ENCODE measurements around the gene CIT.

The CIT gene

DNA sequence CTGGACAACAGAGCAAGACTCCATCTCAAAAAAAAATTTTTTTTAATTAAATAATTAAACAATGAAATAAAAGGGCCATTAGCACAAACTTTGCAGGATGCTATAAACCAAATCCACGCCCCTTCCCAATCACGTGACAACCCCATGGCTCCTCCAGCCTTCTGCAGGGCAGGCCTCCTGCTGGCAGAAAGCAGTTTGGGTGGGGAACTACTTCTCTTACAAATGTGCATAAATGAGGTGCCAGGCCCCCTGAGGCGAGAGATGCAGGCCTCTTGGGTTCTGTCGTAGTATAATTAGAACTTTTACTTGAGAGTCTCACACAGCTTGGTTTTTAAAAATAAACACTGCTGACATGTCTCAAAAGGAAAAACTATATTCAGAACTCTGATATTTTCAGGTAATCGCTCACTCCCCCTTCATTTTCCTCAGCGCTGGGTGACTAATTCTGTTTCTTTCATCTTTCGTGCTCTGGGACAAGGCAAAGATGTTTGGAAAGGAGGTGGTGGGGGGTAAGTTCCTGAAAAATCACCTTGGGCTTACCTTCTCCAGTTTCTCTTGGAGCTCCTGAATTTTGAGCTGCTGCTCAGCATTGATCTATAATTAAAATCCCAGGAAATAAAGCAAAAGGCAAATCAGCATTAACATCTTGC is 101.7 kb downstream of the CIT start:
- no peak overlapping the region for H3K4me3 ChIP-seq (ENCODE audit: low read depth, low read length)

DNA sequence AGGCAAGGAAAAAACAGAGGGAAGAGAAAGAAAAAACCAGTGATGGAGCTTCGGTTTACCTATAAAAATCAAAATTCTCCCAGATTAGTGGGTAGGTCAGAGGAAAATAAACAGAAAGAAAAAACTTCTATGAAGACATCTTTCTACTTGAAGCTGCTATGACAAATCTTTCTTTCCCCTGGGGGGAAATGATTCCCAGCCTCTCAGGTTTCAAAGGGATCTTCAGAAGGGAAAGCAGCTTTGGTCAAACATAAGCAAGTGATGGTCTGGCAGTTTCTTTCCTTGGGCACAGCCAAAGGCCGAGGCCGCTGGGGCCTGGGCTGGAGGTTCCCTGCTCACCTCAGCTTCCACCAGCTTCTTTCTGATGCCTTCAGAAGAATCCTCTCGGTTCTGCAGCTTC is 104.7 kb downstream of the CIT start:
- TF ChIP-seq CTCF (IDR thresholded peaks at IDR 0.05; ENCODE audit: low read depth, low read length, missing control alignments) = no peak
- no peak for DNase-seq (ENCODE audit: low read depth)
- H3K4me3 ChIP-seq (ENCODE audit: low read depth, low read length) = no peak overlapping the region

More for the DNA sequence above, 101.7 kb downstream of the CIT start:
- no peak for TF ChIP-seq CTCF (IDR thresholded peaks at IDR 0.05; ENCODE audit: low read depth, low read length, missing control alignments)
- DNase-seq (ENCODE audit: low read depth) = no peak

DNA sequence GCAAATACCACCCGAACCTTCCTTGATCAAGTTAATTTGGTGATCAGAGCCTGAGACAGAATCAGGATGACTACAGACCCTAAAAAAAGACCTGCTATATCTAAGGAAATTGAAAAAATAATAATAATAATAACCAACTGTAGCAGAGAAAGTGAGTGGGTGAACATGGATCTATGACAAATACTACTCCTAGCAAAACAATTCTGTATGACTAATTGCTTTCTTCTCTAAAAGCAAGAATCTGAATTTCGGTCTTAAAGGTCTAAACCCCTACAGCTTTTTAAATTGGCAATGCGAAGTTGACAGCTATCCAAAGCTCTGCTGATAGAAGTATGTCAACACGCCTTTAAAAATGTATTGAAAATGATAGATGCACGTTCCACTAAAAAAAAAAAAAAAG is 107.0 kb downstream of the CIT start:
- DNase-seq (ENCODE audit: low read depth) = no peak
- no peak for TF ChIP-seq CTCF (IDR thresholded peaks at IDR 0.05; ENCODE audit: low read depth, low read length, missing control alignments)
- no peak overlapping the region for H3K4me3 ChIP-seq (ENCODE audit: low read depth, low read length)

- no peak for DNase-seq (ENCODE audit: low read depth)
These were observed 114.5 kb downstream of the CIT start for GRCh38 chr12:119762619-119763018.

DNA sequence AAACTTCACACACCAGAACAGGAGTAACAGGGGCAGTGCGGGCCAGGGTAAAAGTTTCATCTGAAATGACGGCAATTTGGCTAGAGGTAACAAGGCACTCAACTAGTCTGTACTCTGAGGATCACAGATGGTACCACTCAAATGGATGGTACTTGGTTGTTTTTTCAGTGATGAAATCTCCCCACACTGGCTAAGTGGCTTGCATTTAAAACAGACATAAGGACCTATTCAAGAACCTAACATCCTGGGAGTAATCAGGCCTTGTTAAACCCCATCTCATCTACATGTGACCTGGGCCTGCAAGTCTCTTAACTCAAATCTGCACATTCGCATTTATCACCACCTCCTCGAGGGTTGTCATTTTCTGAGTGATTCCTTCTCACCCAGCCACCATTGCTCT is 118.4 kb downstream of the CIT start:
- TF ChIP-seq CTCF (IDR thresholded peaks at IDR 0.05; ENCODE audit: low read depth, low read length, missing control alignments) = no peak
- H3K4me3 ChIP-seq (ENCODE audit: low read depth, low read length) = no peak overlapping the region
- DNase-seq (ENCODE audit: low read depth) = no peak

More at GRCh38 chr12:119762619-119763018, 114.5 kb downstream of the CIT start:
- no peak overlapping the region for H3K4me3 ChIP-seq (ENCODE audit: low read depth, low read length)
- no peak for TF ChIP-seq CTCF (IDR thresholded peaks at IDR 0.05; ENCODE audit: low read depth, low read length, missing control alignments)

- DNase-seq (ENCODE audit: low read depth) = no peak
- no peak overlapping the region for H3K4me3 ChIP-seq (ENCODE audit: low read depth, low read length)
- no peak for TF ChIP-seq CTCF (IDR thresholded peaks at IDR 0.05; ENCODE audit: low read depth, low read length, missing control alignments)
These were observed 118.9 kb downstream of the CIT start for GRCh38 chr12:119758234-119758633.

DNA sequence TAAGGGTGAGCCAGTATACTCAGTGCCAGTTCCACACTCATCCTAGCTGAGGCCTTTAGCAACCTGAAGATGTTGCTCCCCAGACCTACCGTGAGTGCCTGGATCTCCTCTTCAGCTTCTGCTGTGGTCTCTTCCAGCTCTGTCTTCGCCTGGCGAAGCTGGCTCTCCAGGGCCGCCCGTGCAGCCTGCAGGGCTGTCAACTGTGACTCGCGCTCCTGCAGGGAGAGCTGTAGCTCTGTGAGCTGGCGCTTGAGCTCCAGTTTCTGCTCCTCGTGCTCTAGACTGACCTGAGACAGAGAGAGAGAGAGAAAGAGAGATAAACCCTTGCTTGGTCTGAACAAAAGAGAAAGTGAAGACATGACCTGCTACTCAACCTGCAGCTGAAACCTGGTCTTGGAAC is 125.2 kb downstream of the CIT start:
- no peak for DNase-seq (ENCODE audit: low read depth)
- no peak for TF ChIP-seq CTCF (IDR thresholded peaks at IDR 0.05; ENCODE audit: low read depth, low read length, missing control alignments)
- no peak overlapping the region for H3K4me3 ChIP-seq (ENCODE audit: low read depth, low read length)
